GM12892 (cell line): Measurements from ENCODE around the gene SMYD1.

Experiments
- POLR2A ChIP-seq: IDR thresholded peaks from 2 replicates; pipeline ENCODE4 v1.6.1; 2011; ENCODE audit warnings: low read depth, low read length, control low read depth
- POLR2AphosphoS5 ChIP-seq: IDR thresholded peaks from 2 replicates; pipeline ENCODE4 v1.6.1; 2011; ENCODE audit warnings: low read depth, low read length, control low read depth

- TF ChIP-seq POLR2AphosphoS5 (no peak), POLR2A (no peak)
Observed at GRCh38 chr2:88144914-88145497, 77.4 kb downstream of the SMYD1 start.
